Esophagus muscularis mucosa (tissue), 4 donors: Measurements from ENCODE around the gene CLIC5. TPM values are rescaled to one million over a fixed set of nuclear protein-coding genes. Genes with fewer than 3 reads are reported as not detected.
A peak's percentile ranks its signal among the peaks of the same experiment; 100 is the strongest.

Experiments
- DNase-seq: peaks from one replicate; pipeline ENCODE4 v3.0.0-alpha.2; 2017; ENCODE audit errors: extremely low spot score
- H3K27ac ChIP-seq, 4 donors: fragments of 200-600 bp; sonication (generic); replicated peaks in 1 of 4; 1 replicate in 3 of 4; 2 replicates in 1 of 4; pipeline ENCODE4 v1.5.1; 2016 to 2019; ENCODE audit warnings: mild to moderate bottlenecking in 1 of 4
- H3K27me3 ChIP-seq, 4 donors: fragments of 200-600 bp; sonication (generic); one replicate each; pipeline versions ENCODE4 v1.5.1 to v1.6.0; 2016 to 2019
- H3K36me3 ChIP-seq, 4 donors: fragments of 200-600 bp; sonication (generic); one replicate each; pipeline ENCODE4 v1.5.1; 2016 to 2019
- H3K4me1 ChIP-seq, 4 donors: fragments of 200-600 bp; sonication (generic); one replicate each; pipeline ENCODE4 v1.5.1; 2016 to 2019
- H3K4me3 ChIP-seq, 4 donors: fragments of 200-600 bp; sonication (generic); 1 replicate in 2 of 4; 2 replicates in 2 of 4; pipeline ENCODE4 v1.5.1; 2016 to 2019; ENCODE audit warnings: mild to moderate bottlenecking in 4 of 4, moderate library complexity in 1 of 4
- H3K9me3 ChIP-seq, 4 donors: fragments of 200-600 bp; sonication (generic); 1 replicate in 3 of 4; 2 replicates in 1 of 4; pipeline ENCODE4 v1.5.1; 2016 to 2019
- EP300 ChIP-seq: sonication (generic); formaldehyde crosslinking; IDR thresholded peaks from one replicate; pipeline ENCODE4 v1.6.1; 2017; ENCODE audit warnings: antibody characterized with exemption
- POLR2A ChIP-seq: fragments of 450-650 bp; IDR thresholded peaks from one replicate; pipeline ENCODE4 v1.6.1; 2017; ENCODE audit warnings: antibody characterized with exemption, moderate library complexity, mild to moderate bottlenecking, low read depth
- POLR2AphosphoS5 ChIP-seq, 2 donors: sonication (generic); formaldehyde crosslinking; IDR thresholded peaks; one replicate each; pipeline ENCODE4 v1.6.1; 2017; ENCODE audit warnings: antibody characterized with exemption in 2 of 2
- WGBS: methylation state at CpG from one replicate; pipeline ENCODE4 v1.1.5; 2018; 5-methylcytosine and 5-hydroxymethylcytosine counted together
- intact Hi-C: fragments of 100-400 bp; cut with DNase I; formaldehyde crosslinking; loops from one replicate; pipeline ENCODE4 v1.15.1; 2023
- total RNA-seq, 4 donors: library from RNA; depleted of rRNA; stranded (reverse); fragments of >200 nt; gene quantifications; one replicate each; pipeline versions ENCODE4 v1.1.0 to v1.2.1, GENCODE V29; 2016
- TF ChIP-seq, protein P1 (sequence below), 3 experiments: fragments of 200-600 bp in 2 of 3; fragments of 450-650 bp in 1 of 3; sonication (generic) in 2 of 3; IDR thresholded peaks; one replicate each; pipeline ENCODE4 v1.5.1; 2017 to 2019; ENCODE audit warnings: antibody characterized with exemption in 3 of 3, mild to moderate bottlenecking in 2 of 3, moderate library complexity in 1 of 3

Gene CLIC5
- total RNA-seq, 4 donors from 2014 or later: 5.3 to 7.2 (median 6.3) TPM

GRCh38 chr6:45892696-45893245 is 122.9 kb downstream of the CLIC5 start:
- TF ChIP-seq EP300: no peak
- no peak for TF ChIP-seq POLR2AphosphoS5 (IDR thresholded peaks at IDR 0.05)
- TF ChIP-seq POLR2A: no peak
- TF ChIP-seq, protein P1, sequence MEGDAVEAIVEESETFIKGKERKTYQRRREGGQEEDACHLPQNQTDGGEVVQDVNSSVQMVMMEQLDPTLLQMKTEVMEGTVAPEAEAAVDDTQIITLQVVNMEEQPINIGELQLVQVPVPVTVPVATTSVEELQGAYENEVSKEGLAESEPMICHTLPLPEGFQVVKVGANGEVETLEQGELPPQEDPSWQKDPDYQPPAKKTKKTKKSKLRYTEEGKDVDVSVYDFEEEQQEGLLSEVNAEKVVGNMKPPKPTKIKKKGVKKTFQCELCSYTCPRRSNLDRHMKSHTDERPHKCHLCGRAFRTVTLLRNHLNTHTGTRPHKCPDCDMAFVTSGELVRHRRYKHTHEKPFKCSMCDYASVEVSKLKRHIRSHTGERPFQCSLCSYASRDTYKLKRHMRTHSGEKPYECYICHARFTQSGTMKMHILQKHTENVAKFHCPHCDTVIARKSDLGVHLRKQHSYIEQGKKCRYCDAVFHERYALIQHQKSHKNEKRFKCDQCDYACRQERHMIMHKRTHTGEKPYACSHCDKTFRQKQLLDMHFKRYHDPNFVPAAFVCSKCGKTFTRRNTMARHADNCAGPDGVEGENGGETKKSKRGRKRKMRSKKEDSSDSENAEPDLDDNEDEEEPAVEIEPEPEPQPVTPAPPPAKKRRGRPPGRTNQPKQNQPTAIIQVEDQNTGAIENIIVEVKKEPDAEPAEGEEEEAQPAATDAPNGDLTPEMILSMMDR (IDR thresholded peaks at IDR 0.05): no peak
- H3K4me3 ChIP-seq: no peak overlapping the region
- H3K4me1 ChIP-seq: peaks cover 0 to 11% (median 0%) of the 10 kb centered on the region in 4 donors
- H3K36me3 ChIP-seq: peaks cover 0 to 3% (median 0%) of the 10 kb centered on the region in 4 donors
- DNase-seq: no peak
- H3K9me3 ChIP-seq: no peaks in the 10 kb centered on the region
- H3K27ac ChIP-seq: no peak overlapping the region
- no peaks in the 10 kb centered on the region for H3K27me3 ChIP-seq
- intact Hi-C loops: no loop called here
- 74% methylated on average over 4 of the region's 4 CpGs for WGBS

GRCh38 chr6:45892196-45892595 is 123.5 kb downstream of the CLIC5 start:
- TF ChIP-seq POLR2A (no peak), EP300 (no peak), POLR2AphosphoS5 (IDR thresholded peaks at IDR 0.05) (no peak)
- TF ChIP-seq, protein P1 (IDR thresholded peaks at IDR 0.05): no peak
- Histone ChIP-seq H3K27me3 (no peaks in the 10 kb centered on the region), H3K36me3 (no peaks in the 10 kb centered on the region), H3K4me1 (peaks cover 0 to 11% (median 0%) of the 10 kb centered on the region in 4 donors), H3K4me3 (no peak overlapping the region), H3K9me3 (no peaks in the 10 kb centered on the region), H3K27ac (no peak overlapping the region)
- WGBS: 91% methylated on average over 2 of the region's 2 CpGs
- peak; percentile 68 for DNase-seq
- intact Hi-C loops: no loop called here

DNA sequence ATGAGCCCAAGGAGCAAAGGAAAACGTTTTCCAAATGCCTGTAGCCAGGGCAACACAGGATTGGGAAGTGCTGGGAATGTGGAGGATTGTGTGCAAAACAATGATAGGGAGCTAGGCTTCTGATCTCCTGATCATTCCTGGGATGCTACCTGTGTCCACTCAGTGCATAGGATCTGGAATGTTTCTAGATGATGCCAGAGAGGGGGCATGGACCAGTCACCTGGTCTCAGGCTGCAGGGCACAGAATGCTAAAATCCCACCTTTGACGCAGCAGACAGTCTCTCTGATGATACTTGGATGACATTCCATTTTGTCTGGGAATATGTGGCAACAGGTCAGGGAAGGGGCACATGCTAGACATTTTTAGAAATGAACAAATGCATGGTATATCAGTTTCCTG is 128.9 kb downstream of the CLIC5 start:
- no peaks in the 10 kb centered on the region for H3K27me3 ChIP-seq
- peak; percentile 37 for DNase-seq
- H3K36me3 ChIP-seq: no peaks in the 10 kb centered on the region
- H3K4me3 ChIP-seq: no peak overlapping the region
- no peaks in the 10 kb centered on the region for H3K9me3 ChIP-seq
- H3K4me1 ChIP-seq: no peaks in the 10 kb centered on the region
- TF ChIP-seq POLR2A: no peak
- no peak overlapping the region for H3K27ac ChIP-seq
- intact Hi-C loops: no loop called here
- 50% methylated on average over 2 of the region's 2 CpGs for WGBS

DNA sequence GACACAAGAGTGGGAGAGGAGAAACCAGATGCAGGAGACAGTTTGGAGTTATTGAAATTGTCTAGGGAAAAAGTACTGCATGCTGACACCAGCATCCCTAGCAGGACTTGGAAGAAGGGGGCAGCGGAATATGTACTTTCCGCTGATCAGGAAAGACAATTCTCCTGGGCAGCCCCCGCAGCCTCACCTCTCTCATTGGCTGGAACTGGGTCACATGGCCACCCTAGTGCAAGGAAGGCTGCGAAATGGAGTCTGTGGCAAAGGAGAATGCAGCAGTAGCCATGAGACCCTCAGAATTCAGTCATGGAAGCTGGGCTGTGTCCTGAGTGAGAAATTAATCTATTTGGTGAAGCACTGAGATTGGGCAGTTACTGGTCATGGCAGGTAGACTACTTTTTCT is 131.3 kb downstream of the CLIC5 start:
- Histone ChIP-seq H3K36me3 (no peaks in the 10 kb centered on the region), H3K27me3 (no peaks in the 10 kb centered on the region), H3K9me3 (no peaks in the 10 kb centered on the region), H3K27ac (no peak overlapping the region), H3K4me3 (no peak overlapping the region), H3K4me1 (peaks cover 6 to 11% (median 10%) of the 10 kb centered on the region in 4 donors)
- DNase-seq: peak; percentile 42
- 89% methylated on average over 4 of the region's 4 CpGs for WGBS
- TF ChIP-seq EP300 (no peak), POLR2A (no peak), POLR2AphosphoS5 (IDR thresholded peaks at IDR 0.05) (no peak)
- TF ChIP-seq, protein P1 (IDR thresholded peaks at IDR 0.05): no peak
- intact Hi-C loops: no loop called here

- TF ChIP-seq EP300: no peak
- TF ChIP-seq, protein P1 (IDR thresholded peaks at IDR 0.05): no peak
- TF ChIP-seq POLR2AphosphoS5 (IDR thresholded peaks at IDR 0.05): no peak
- no peak for TF ChIP-seq POLR2A
- no peaks in the 10 kb centered on the region for H3K36me3 ChIP-seq
- WGBS: 88% methylated on average over 2 of the region's 2 CpGs
- H3K4me3 ChIP-seq: no peak overlapping the region
- no peak for DNase-seq
- H3K27ac ChIP-seq: no peak overlapping the region
- H3K27me3 ChIP-seq: no peaks in the 10 kb centered on the region
- H3K4me1 ChIP-seq: peaks cover 6 to 11% (median 10%) of the 10 kb centered on the region in 4 donors
- intact Hi-C loops: no loop called here
- no peaks in the 10 kb centered on the region for H3K9me3 ChIP-seq
Observed at GRCh38 chr6:45882671-45883070, 133.0 kb downstream of the CLIC5 start.
